Right forelimb (tissue), 1 donor: ENCODE measurements around the gene TBXA2R.
"Not testable (repeated sequence)": the region's sequence is repeated elsewhere in the genome, so short reads cannot be mapped to it uniquely, and the experiment has no call there.

Source experiments
- DNase-seq: peaks from one replicate; pipeline ENCODE4 v3.0.0-alpha.2; 2018

Gene TBXA2R

GRCh38 chr19:3576696-3577443 is 29.8 kb downstream of the TBXA2R start:
- peak; percentile 82 for DNase-seq

GRCh38 chr19:3575949-3576673 is 30.6 kb downstream of the TBXA2R start:
- no peak for DNase-seq

GRCh38 chr19:3575260-3575741 is 31.4 kb downstream of the TBXA2R start:
- no peak for DNase-seq

GRCh38 chr19:3573858-3574637 is 32.6 kb downstream of the TBXA2R start:
- peak; percentile 83 for DNase-seq

GRCh38 chr19:3573162-3573857 is 33.4 kb downstream of the TBXA2R start:
- DNase-seq, result no peak

GRCh38 chr19:3572855-3573161 is 33.9 kb downstream of the TBXA2R start, which contains the start of gene HMG20B:
Gene HMG20B, plus strand, starts transcription at chr19:3572944. Its CDS starts 366 bp downstream, at chr19:3573310.
- no peak for DNase-seq

- peak; percentile 99 for DNase-seq
Measured at GRCh38 chr19:3572132-3572854, 34.4 kb downstream of the TBXA2R start.

GRCh38 chr19:3570606-3571011 is 36.1 kb downstream of the TBXA2R start:
- DNase-seq, result no peak

GRCh38 chr19:3570042-3570441 is 36.6 kb downstream of the TBXA2R start:
- DNase-seq, result not testable (repeated sequence)

- DNase-seq, result no peak
Measured at GRCh38 chr19:3565139-3565538, 41.5 kb downstream of the TBXA2R start.

GRCh38 chr19:3563709-3564524 is 42.8 kb downstream of the TBXA2R start:
- DNase-seq, result no peak

- peak; percentile 96 for DNase-seq
Measured at GRCh38 chr19:3557461-3558248, 49.0 kb downstream of the TBXA2R start, which contains the start of gene MFSD12. Gene MFSD12, minus strand, starts transcription at chr19:3557586. Its CDS starts 183 bp downstream, at chr19:3557403.

GRCh38 chr19:3556978-3557460 is 49.7 kb downstream of the TBXA2R start:
- DNase-seq, result no peak

GRCh38 chr19:3556423-3556977 is 50.2 kb downstream of the TBXA2R start:
- DNase-seq, result no peak

- DNase-seq, result no peak
Measured at GRCh38 chr19:3555653-3556422, 50.8 kb downstream of the TBXA2R start.

- DNase-seq, result no peak
Measured at GRCh38 chr19:3554254-3555083, 52.2 kb downstream of the TBXA2R start.

GRCh38 chr19:3551792-3552095 is 54.9 kb downstream of the TBXA2R start:
- no peak for DNase-seq
